RWPE2 (cell line): ENCODE results near the gene RBM47.

Experiments
- ATAC-seq: fragments of 200-7000 bp; cut with Tn5 transposase; 3 replicates; pipeline ENCODE4 v1.9.1; 2021; ENCODE audit warnings: low read depth
- DNase-seq: peaks from one replicate; pipeline ENCODE4 v3.0.0-alpha.2; 2020; ENCODE audit warnings: low spot score
- H3K27ac ChIP-seq: fragments of 450-650 bp; 2 replicates; pipeline ENCODE4 v1.5.1; 2017; ENCODE audit warnings: mild to moderate bottlenecking; ENCODE audit not compliant: poor library complexity, severe bottlenecking
- H3K27me3 ChIP-seq: fragments of 250-450 bp; sonication (Bioruptor Pico); 2 replicates; pipeline ENCODE4 v1.5.1; 2021; ENCODE audit warnings: mild to moderate bottlenecking, moderate library complexity; ENCODE audit not compliant: insufficient read depth, poor library complexity, severe bottlenecking
- H3K36me3 ChIP-seq: fragments of 250-450 bp; sonication (Bioruptor Pico); 2 replicates; pipeline ENCODE4 v1.5.1; 2020; ENCODE audit warnings: low read depth, mild to moderate bottlenecking, moderate library complexity
- H3K4me1 ChIP-seq: fragments of 250-450 bp; sonication (Bioruptor Pico); 2 replicates; pipeline ENCODE4 v1.5.1; 2021; ENCODE audit warnings: mild to moderate bottlenecking, moderate library complexity; ENCODE audit not compliant: insufficient read depth, poor library complexity, severe bottlenecking
- H3K4me3 ChIP-seq: fragments of 250-450 bp; sonication (Bioruptor Pico); 2 replicates; pipeline ENCODE4 v1.5.1; 2021; ENCODE audit warnings: mild to moderate bottlenecking, moderate library complexity; ENCODE audit not compliant: severe bottlenecking
- H3K9me3 ChIP-seq: fragments of 250-450 bp; sonication (Bioruptor Pico); 2 replicates; pipeline ENCODE4 v1.5.1; 2021; ENCODE audit warnings: mild to moderate bottlenecking, moderate library complexity; ENCODE audit not compliant: severe bottlenecking
- TF ChIP-seq, protein P1 (sequence below): fragments of 450-650 bp; IDR thresholded peaks from one replicate; pipeline ENCODE4 v1.5.1; 2017; ENCODE audit warnings: mild to moderate bottlenecking, moderate library complexity; ENCODE audit not compliant: poor library complexity, severe bottlenecking

Gene RBM47

GRCh38 chr4:40595981-40596380 is 33.7 kb downstream of the RBM47 start:
- DNase-seq, result no peak

DNA sequence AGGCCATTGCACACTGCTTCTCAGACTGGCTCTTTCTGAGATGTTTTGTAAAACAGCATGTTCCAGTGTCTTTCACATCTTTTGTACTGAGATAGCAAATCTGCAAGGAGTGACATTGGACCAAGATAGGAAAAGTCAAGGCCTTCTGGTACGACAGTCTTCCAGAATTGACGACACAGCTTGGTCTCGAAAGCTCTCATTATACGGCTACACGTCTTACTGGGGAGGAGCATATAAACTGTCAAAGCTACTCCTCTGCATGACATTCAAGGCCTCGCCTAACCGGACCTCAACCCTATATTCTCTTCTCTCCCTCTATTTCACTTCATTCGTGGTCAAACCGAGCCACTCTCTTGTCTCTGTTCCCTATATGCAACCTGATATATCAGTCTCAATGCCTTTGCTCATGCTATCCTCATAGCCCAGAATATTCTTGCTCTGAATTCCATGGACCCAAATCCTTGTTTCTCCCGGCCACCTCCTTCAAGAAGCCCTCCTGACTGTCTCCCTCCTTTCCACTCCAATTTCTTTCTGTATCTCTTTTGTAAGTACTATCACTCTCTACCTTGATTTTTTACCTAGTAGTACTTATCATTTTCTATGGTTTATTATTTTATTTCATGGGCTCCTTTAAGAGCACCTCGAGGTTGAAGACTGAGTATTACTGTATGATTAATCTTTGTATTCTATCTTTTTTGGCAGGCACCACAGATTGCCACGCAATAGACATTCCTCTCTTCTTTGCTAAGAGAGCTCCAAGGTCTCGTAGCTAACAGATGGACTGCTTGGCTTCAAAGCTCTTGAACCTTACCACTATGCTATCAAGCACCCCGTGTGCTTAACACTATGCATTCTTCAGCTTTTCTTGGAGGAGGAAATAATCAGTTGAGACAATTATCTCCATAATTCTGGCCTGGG is 35.1 kb downstream of the RBM47 start:
- H3K9me3 ChIP-seq, result no peaks in the 10 kb centered on the region
- TF ChIP-seq, protein P1, sequence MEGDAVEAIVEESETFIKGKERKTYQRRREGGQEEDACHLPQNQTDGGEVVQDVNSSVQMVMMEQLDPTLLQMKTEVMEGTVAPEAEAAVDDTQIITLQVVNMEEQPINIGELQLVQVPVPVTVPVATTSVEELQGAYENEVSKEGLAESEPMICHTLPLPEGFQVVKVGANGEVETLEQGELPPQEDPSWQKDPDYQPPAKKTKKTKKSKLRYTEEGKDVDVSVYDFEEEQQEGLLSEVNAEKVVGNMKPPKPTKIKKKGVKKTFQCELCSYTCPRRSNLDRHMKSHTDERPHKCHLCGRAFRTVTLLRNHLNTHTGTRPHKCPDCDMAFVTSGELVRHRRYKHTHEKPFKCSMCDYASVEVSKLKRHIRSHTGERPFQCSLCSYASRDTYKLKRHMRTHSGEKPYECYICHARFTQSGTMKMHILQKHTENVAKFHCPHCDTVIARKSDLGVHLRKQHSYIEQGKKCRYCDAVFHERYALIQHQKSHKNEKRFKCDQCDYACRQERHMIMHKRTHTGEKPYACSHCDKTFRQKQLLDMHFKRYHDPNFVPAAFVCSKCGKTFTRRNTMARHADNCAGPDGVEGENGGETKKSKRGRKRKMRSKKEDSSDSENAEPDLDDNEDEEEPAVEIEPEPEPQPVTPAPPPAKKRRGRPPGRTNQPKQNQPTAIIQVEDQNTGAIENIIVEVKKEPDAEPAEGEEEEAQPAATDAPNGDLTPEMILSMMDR, result no peak
- H3K27me3 ChIP-seq, result no peaks in the 10 kb centered on the region
- no peak overlapping the region for H3K4me3 ChIP-seq
- H3K36me3 ChIP-seq, result no peaks in the 10 kb centered on the region
- H3K27ac ChIP-seq, result no peak overlapping the region
- no peak for DNase-seq
- H3K4me1 ChIP-seq, result peaks cover 9% of the 10 kb centered on the region
- peak; percentile 92 for ATAC-seq

More at GRCh38 chr4:40595981-40596380, 33.7 kb downstream of the RBM47 start:
- Histone ChIP-seq H3K36me3 (no peaks in the 10 kb centered on the region), H3K4me1 (peaks cover 9% of the 10 kb centered on the region), H3K4me3 (no peak overlapping the region), H3K9me3 (no peaks in the 10 kb centered on the region), H3K27me3 (no peaks in the 10 kb centered on the region), H3K27ac (no peak overlapping the region)
- TF ChIP-seq, protein P1, result no peak
- ATAC-seq, result no peak

GRCh38 chr4:40592034-40592433 is 37.6 kb downstream of the RBM47 start:
- peaks cover 20% of the 10 kb centered on the region for H3K4me1 ChIP-seq
- H3K9me3 ChIP-seq, result no peaks in the 10 kb centered on the region
- no peak overlapping the region for H3K27ac ChIP-seq
- TF ChIP-seq, protein P1, result no peak
- DNase-seq (no peak), ATAC-seq (no peak)
- no peaks in the 10 kb centered on the region for H3K27me3 ChIP-seq
- no peak overlapping the region for H3K4me3 ChIP-seq
- no peaks in the 10 kb centered on the region for H3K36me3 ChIP-seq

DNA sequence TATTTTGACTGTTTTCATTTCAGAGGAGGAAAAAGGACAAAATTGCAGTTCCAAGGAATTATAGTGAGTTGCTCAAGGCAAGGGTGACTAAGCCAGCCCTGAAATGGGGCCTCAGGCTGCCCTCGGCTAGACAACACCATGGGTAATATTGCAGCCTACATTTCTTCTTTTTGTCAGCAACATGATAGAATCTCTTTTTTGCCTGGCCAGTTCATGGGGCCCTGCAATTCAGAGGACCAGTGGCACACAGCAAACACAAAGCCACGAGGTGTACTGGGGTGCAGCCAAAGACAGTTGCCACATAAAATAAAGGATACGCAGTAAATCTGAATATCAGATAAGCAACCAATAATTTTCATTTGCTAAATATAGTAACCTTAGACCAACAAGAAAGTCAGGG is 41.8 kb downstream of the RBM47 start:
- no peaks in the 10 kb centered on the region for H3K9me3 ChIP-seq
- ATAC-seq (peak; percentile 83), DNase-seq (no peak)
- peaks cover 30% of the 10 kb centered on the region for H3K4me1 ChIP-seq
- TF ChIP-seq, protein P1, result no peak
- H3K27me3 ChIP-seq, result no peaks in the 10 kb centered on the region
- H3K27ac ChIP-seq, result peak overlapping the region; percentile 52
- H3K36me3 ChIP-seq, result no peaks in the 10 kb centered on the region
- no peak overlapping the region for H3K4me3 ChIP-seq

DNA sequence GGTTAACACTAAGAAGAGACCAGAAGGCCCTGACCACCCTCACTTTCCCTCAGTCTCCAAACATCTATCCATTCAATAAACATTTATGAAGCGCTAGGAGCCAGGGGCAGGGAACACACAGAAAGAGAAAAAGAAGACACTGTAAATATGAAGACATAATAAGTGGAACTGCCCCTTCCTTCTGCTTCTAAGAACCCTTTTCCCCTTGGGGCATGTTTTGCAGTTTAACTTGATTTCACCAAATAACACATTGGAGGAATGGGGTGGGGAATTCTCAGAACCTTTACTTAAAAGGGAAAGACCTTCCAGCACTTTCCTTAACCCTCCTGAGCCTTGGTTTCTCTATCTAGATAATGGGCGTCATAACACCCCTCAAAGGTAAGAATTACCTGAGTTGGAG is 42.3 kb downstream of the RBM47 start:
- no peak overlapping the region for H3K4me3 ChIP-seq
- H3K4me1 ChIP-seq, result peaks cover 30% of the 10 kb centered on the region
- peak overlapping the region; percentile 52 for H3K27ac ChIP-seq
- H3K36me3 ChIP-seq, result no peaks in the 10 kb centered on the region
- TF ChIP-seq, protein P1, result no peak
- H3K27me3 ChIP-seq, result no peaks in the 10 kb centered on the region
- ATAC-seq, result no peak
- H3K9me3 ChIP-seq, result no peaks in the 10 kb centered on the region
- DNase-seq, result no peak
